ENCODE data around the gene DHH.
A peak's percentile ranks its signal among the peaks of the same experiment; 100 is the strongest.
"Not testable (repeated sequence)": the region's sequence is repeated elsewhere in the genome, so short reads cannot be mapped to it uniquely, and the experiment has no call there.

Gene DHH

GRCh38 chr12:49094160-49094974, at the start of gene DHH:
TSS of gene DHH (minus strand) at chr12:49094801. CDS start at chr12:49094512, 289 bp downstream.
- DNase-seq, result no peak

- DNase-seq, result no peak
Measured at GRCh38 chr12:49144384-49144783, 49.8 kb upstream of the DHH start.

GRCh38 chr12:49138999-49139398, 44.4 kb upstream of the DHH start:
- DNase-seq, result no peak

GRCh38 chr12:49138587-49138986, 44.0 kb upstream of the DHH start:
- no peak for DNase-seq

- DNase-seq, result no peak
Measured at GRCh38 chr12:49137476-49137875, 42.9 kb upstream of the DHH start.

- DNase-seq, result not testable (repeated sequence)
Measured at GRCh38 chr12:49136997-49137396, 42.4 kb upstream of the DHH start.

GRCh38 chr12:49133590-49133989, 39.0 kb upstream of the DHH start:
- no peak for DNase-seq

- DNase-seq, result no peak
Measured at GRCh38 chr12:49133014-49133413, 38.4 kb upstream of the DHH start.

- DNase-seq, result no peak
Measured at GRCh38 chr12:49131894-49132461, 37.4 kb upstream of the DHH start.

- peak; percentile 91 for DNase-seq
Measured at GRCh38 chr12:49131051-49131893, 36.7 kb upstream of the DHH start, which contains the start of gene TUBA1B. TSS of gene TUBA1B (minus strand) at chr12:49131395. CDS start at chr12:49131300, 95 bp downstream.

GRCh38 chr12:49130151-49131050, 35.8 kb upstream of the DHH start:
- peak; percentile 92 for DNase-seq

GRCh38 chr12:49129332-49130150, 34.9 kb upstream of the DHH start:
- DNase-seq, result no peak

GRCh38 chr12:49127971-49128370, 33.4 kb upstream of the DHH start:
- not testable (repeated sequence) for DNase-seq

- DNase-seq, result no peak
Measured at GRCh38 chr12:49126852-49127763, 32.5 kb upstream of the DHH start.

- DNase-seq, result no peak
Measured at GRCh38 chr12:49121047-49121696, 26.6 kb upstream of the DHH start.

GRCh38 chr12:49111206-49111605, 16.6 kb upstream of the DHH start:
- DNase-seq, result no peak

- peak; percentile 92 for DNase-seq
Measured at GRCh38 chr12:49110464-49111155, 16.0 kb upstream of the DHH start, which contains the start of gene LMBR1L. TSS of gene LMBR1L (minus strand) at chr12:49110847. CDS start at chr12:49110555, 292 bp downstream.

GRCh38 chr12:49109641-49110463, 15.3 kb upstream of the DHH start:
- no peak for DNase-seq

Data from stimulated activated CD4-positive, alpha-beta T cell treated with anti-CD3 and anti-CD28 coated beads, Interleukin-4, amount 100 ng/mL, for 1 hour (primary cell).